COLO829 (cell line): Measurements from ENCODE around the gene PDZRN3.

Experiments used
- DNase-seq: peaks from one replicate; pipeline ENCODE4 v3.0.0; 2012; ENCODE audit warnings: low spot score

The PDZRN3 gene

DNA sequence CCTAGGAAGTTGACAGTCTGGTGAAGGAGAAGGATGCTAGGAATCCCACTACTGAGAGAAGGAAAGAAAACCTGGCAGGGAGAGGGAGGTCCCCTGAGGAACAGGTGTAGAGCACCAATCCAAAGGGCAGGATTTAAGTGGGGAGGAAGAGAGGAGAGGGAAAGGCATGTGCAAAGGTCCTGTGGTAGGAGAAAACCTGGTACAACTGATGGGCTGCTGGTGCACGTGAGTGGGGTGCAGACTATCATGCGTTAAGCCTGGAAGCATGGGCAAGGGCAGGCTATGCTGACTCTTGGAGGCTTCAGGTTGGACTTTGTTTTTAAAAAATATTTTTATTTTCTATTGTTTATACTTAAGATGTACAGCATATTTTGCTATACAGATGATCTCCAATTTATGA is 209.6 kb downstream of the PDZRN3 start:
- DNase-seq, result no peak

DNA sequence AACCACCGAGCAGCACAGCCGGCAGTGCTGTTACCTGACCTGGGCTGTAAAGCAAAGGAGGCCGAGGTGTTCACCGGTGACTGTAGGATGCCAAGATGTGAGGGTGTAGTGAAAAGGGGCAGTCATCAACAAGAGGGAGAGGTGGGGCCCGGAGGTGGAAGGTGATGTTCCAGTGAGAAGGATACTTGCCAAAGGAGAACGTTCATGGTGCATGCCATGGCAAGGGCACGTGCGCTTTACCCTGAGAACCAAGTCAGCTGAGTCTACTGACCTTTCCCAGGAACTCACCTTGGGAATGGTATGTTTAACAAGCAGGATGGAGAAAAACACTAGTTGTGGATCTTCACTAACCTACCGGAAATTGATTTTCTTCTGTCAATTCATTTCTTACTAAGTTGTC is 211.1 kb downstream of the PDZRN3 start:
- no peak for DNase-seq

DNA sequence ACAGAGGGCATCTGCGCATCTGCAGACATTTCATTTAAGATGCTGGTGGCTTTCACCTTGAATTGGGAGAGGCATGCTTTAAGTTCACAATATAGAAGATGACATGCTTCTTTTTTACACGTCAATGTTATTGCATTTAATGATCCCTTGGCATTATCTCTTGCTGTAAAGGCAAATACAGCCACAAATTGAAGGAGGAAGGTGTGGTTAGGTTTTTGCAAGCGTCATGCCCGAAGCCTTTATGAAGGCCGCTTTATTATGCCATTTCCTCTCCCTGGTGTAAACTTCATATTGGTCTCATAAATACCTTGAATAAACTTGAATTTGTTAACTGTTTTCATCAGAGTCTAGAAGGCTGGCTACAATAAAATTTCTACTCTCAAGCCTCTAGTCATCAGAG is 212.7 kb downstream of the PDZRN3 start:
- no peak for DNase-seq

DNA sequence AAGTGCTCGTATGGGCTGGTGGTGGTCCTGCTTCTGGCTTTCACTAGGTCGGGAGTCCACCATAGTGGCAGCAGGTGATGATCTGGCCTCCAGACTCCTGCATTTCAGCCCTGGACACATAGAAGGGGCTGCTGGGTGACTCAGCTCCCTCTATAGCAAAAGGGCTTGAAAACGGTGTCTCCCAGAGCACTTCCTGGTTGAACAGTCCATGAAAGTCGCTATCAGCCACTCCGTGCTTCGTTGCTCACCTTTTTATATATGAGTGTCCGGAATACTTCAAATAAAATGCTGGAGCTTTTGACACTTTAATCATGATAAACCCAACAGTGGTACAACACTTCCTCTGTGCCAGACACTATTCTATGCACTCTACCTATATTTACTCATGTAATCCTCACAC is 213.2 kb downstream of the PDZRN3 start:
- DNase-seq, result no peak

DNA sequence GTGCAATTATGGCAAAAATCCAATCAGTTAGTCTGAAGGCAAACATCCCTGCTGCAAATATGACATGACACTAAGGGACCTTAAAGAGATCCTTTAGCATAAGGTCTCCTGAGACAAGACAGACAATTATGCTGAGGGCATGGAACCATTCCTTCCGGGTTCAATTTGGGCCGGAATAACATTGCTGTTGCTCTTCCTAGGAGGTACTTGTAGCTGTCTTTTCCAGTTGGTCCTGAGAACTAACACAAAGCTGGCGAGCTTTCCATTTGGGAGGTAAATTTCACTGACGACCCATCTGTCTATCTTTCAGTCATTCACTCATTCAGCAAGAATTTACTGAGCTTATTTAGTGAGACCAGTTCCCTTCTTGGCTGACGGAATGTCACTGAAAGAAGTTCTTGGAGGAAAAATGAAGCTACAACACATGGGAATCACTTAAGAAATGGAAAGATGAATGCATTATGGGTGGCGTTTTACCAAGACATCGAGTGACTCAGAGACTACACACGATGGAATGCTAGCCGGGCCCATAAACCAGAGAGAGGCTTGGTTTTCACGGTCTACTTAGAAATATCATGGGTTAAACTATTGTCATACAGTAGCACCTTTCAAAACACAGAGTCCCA is 215.5 kb downstream of the PDZRN3 start:
- no peak for DNase-seq

DNA sequence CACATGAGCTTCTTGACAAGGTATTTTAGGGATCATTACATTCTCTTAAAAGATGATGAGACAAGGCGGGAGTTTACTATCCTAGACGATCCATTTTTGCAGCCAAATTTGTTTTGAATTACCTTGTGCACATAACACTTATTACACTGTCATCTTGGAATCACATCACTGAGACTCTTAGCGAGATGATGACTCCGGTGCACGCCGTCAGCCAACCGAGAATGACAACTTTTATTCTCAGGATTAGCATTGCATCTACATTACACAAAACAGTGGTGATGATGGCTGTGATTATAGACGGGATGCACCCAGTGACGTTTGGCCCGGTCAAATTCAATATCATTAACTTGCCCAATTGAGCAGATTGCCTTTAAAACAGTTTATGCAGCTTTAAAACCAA is 216.1 kb downstream of the PDZRN3 start:
- DNase-seq, result no peak

DNA sequence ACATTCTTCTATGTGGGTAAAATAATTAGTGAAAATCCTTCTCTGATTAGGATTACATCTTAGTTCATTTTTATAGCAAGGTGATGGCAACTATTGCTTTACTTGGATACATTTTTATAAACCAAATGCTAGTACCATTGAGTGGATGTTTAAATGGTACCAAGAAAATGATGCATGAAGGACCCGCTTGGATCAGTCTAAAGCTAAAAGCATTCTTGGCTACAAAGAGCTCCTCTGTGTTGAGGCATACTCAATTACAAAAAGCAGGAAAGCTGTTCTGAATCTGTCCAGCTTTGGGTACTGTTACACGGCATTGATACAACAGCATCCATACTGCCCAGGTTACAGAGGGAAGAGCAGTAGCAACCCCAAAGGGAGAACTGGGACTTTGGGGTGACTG is 217.2 kb downstream of the PDZRN3 start:
- DNase-seq, result no peak

DNA sequence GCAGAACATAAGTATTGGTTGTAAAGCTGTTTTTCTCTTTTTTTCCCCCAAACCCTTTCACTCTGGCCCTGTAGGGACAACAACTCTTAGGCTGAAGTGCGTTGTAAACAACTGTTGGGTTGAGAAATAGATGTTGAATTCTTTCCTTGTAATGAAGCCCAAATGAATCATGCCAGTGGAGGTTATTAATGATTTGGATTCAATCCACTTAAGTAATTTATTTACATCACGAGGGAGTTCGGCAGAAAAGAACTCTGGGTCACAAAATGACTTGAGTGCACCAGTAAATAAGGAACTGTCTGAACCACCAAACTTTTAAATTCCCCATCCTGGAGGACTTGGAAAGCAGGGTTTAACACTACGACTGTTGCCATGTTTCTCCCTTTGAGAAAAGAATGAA is 218.9 kb downstream of the PDZRN3 start:
- no peak for DNase-seq

DNA sequence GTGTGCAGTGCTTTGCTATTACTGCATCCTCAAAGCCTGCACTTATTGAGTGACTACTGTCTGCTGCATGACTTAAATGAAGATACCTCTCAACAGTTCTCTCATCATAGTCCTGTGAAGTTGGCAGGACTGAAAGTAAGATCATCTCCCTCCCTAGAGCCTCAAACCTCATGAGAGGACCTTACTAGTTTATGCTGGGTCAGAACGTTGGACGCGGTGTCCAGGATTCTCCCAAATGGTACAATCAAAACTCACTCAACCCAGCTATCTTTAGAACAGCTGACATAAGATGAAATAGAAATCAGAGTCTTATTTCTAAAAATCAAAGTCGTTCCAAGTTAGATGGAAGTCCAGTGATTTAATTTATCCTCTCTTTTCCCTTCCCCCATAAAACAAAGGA is 219.7 kb downstream of the PDZRN3 start:
- DNase-seq, result no peak

DNA sequence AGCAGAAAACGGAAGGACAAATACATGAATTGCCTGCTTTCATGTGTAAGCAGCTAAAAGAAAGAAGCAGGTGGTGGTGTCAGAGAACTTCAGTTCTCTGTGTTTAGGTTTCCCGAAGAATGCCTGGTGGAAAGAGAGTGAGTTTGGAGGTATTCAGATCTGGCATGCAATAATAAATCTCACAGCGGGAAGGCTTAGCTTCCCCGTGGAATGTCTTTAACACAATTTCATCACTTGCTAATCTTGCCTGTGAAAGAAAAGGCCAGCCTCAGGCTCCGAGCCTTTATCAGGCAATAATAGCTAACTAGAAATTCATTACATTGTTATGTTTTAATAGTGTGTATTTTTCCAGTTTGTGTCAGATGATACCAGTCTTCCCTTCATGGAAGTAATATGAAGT is 220.3 kb downstream of the PDZRN3 start:
- no peak for DNase-seq

DNA sequence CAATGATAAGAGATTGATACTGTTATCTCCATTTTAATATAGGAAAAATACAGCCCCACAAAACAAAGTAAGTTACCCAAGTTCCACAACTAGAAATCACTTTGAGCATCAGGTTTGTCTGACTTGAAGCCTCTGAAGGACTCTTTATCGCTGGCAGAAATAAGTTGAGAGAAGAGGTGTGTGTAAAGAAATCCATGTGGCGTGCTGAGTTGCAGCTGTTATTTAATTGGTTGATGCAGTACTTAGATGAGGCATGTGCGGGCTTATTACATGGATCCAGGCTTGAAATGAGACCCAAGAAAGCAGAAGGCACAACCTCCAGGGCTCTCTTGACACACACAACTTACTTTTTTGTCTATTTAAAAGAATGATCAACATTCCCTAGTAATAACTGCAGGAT is 221.3 kb downstream of the PDZRN3 start:
- no peak for DNase-seq

DNA sequence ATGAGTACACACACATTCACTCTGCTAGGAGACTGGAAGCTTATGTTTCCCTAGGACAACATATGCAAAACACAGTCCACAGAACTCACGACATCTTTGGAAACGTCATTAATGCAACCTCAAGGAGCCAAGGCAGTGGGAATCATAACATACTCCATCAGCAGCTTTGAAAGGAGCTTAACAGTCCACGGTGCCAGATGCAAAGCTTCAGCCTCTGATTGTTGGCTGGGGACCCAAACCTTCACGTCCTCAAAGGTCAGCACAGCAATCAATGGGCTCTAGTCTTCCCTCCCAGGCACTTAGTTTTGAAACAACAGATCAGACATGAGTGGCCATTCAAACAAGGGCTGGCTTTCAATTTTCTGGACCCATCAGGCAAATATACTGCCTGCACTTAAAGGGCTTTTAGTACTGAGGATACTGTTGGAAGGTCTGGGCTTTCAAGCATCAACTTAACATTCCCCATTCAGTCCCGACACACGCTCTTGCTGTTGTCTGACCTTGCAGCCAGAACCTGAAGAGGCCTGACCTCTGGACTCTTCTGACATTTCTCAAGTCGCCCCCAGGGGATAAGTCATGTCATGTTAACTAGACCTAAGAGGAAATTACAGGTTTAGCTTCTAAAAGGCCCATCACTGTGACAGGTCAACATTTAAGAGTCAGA is 223.0 kb downstream of the PDZRN3 start:
- DNase-seq, result peak; percentile 34

DNA sequence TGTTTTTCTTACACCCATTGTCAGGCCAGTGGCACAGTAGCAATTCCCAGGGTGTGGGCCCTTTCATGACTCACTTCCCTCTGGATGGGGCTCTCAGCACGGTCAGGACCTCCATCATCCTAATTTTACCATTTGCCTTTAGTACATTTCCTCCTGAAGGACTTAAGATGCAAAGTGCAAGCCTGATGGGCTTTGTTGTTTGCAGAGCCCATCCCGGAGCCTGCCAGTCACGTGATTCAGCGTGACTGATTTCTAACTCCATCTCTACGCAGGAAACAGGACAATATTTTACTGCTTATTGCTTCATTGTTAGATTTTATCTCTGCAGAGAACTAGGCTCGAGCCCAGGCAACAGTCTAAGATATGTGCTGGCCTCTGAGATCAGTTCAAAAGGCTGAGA is 223.7 kb downstream of the PDZRN3 start:
- DNase-seq, result no peak

DNA sequence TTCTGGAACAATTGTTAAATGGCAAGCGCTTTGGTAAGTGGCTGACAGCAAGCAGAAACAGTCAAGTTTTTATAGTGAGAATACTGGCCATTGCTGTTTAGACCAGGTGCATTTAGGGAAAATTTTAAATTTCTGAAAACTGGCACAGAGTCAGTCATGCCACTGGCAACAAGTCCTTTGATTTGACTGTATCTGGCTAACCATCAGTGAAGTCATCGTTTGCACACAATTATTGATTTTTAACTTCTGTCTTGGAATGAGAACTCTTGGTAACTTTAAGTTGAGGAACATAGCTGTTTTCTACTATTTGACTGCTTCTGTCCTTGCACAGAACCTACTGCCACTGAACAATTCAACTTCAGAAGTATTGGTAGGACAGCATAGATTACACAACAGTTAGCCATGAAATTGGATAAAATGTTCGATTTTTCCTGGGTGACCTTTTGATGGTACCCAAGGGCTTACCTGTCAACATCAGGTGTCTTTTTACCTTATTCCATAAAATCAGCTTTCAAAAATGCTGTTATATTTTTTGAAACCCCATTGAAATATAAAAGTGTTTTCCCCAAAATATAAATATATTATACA is 225.0 kb downstream of the PDZRN3 start:
- no peak for DNase-seq

DNA sequence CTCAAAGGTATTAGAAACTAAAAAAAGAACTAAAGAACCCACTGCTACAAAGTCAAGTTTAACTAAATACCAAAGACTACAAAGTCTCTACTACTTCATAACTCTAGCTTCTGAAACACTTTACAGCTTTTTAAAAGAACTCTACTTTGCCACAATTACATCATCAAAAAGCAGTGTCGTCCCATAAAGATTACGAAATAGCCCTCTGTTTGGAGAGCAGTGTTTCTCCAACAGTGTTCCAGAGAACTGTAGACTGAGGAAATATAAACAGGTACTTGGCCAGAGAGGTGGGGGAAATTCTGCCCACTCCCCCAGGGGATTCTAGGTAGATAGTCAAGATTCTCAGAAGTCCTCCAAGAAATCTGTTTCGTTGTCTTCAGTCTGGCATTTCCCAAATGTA is 225.6 kb downstream of the PDZRN3 start:
- no peak for DNase-seq

DNA sequence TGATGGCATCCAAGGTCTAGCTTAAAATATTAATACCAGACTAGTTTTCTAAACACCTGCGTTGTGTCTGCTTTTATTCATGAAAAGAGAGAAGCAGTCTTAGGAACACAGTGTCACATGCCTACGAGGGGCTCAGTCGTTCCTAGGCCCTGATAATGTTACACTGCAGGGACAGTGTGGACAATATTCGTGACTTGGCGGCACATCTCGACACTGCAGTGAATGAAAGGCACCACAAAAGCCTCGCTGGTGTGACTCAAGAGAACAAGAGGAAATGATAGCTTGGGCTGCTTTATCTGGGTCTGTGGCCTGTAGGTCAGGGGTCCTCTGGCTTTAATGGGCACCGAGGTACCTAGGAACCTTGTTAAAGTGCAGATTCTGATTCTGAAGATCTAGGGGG is 226.7 kb downstream of the PDZRN3 start:
- no peak for DNase-seq

DNA sequence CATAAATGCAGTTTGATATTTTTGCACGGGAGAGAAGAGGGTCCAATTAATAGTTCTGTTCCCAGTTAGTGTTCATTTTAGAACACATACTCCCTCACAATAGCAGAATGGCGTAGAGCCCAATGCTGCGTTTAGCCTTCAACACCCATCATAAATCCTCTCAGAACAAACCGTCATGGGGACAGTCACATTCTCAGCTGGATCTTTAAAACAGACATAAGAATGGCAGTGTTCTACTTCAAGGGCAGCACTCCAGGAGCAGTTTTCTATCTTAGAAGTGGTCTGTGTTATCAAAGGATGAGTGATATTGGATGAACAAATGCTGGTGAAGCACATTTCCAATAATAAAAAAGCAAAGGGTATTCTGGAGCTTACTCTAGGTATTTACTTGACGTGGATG is 230.5 kb downstream of the PDZRN3 start:
- no peak for DNase-seq

DNA sequence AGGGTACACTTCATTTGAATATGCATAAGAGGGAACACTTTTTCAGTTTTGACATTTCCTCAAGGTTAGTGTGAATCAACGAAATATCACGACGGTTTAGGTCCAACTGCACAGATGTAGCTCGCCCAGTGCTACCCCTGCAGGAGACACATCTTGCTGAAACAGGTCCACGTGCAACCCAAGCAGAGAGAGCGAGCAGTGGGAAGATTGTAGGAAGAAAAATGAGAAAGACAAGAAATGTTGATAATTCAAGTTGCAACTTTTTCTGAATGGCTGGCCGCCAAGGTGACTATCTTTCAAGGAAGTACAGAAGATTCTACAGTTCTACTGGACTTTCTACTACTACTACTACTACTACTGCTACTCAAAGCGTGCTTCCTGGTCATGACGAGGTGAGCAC is 231.7 kb downstream of the PDZRN3 start:
- no peak for DNase-seq

DNA sequence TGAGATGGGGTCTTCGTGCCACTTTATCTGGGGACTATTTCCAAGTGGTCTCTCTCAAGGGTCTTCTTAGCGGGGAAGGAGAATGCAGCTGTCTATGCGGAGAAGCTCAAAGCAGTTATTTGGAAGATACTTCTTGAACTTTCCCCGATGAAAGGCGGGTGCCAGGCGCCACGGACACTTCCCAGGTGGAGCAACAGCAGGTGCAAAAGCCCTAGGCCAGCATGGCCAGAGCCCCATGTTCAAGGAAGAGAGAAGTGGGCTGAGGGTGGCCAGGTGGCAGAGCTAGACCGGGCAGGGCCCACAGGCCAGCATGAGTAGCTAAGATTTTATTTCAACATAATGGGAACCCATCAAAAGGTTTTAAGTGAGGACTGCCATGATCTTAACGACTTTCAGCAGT is 232.8 kb downstream of the PDZRN3 start:
- DNase-seq, result no peak

DNA sequence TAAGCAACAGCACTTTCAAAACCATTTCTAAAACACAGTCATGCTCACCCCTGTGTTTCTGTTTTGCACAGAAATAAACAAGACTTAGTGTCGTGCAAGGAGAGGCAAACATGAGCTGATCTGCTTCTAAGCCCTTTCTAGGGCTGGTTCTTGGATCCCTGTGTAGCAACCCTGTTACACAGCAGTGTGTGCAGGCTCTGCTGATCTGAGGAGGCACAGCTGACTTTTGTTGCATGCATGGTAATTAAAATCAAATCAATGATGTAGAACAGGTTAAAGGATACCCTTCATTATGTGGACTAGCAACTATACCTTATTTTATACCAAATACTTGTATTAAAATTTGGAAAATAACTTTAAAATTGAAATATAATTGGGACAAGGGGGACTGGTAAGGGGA is 234.8 kb downstream of the PDZRN3 start:
- no peak for DNase-seq

DNA sequence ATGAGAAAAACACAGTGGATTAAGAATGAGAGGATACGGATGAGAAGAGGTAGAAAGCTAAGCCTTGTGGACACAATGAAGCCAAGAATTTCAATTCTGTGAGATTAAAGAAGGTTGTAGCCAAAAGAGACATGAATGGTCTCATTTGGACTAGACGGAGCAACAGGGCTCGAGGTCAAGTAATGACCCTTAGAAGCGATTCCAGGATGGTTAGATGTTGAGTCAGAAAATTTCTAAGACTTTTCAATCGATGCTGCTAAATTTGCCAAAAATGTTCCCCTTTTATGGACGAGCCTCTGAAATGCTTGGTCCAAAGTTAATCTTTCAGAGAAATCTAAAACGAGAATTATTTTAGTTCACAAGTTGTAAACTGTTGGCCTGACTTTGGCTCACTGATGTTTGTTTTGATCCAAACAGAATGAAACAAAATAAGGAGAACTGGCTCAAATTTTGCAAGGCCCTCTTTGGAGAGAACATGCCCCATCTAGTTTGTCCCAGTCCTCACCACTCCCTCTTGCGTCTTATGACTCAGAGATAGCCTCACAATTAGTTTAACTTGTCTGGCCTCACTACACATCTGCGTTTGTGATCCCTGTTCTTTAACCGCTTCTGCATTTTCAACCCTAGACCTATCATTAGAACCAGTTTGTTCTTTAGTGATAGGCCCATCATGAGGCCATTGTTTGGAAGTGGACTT is 235.5 kb downstream of the PDZRN3 start:
- no peak for DNase-seq

DNA sequence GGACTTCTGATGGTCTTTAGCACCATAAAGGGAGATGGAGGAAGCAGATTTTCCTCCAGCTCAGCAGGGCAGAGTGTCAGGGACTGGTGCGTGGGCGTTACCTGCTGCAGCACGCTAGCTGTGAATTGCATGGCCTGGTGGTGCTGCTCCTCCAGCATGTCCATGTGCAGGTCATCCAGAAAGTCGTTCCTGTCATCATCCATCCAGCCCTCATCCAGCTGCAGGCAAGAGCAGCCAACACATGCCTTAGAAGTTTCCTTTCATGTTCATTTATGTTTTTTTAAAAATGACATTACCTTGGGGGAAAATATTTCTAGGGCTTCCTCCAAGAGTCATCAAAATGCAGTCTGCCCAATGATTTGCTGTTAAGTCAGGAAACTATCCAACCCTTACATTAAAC is 239.2 kb downstream of the PDZRN3 start:
- no peak for DNase-seq
